GM23338 (cell line): ENCODE measurements around the gene MOV10.
A peak's percentile ranks its signal among the peaks of the same experiment; 100 is the strongest.

Source experiments
- CREB1 ChIP-seq: fragments of 250-450 bp; sonication (Bioruptor Pico); IDR thresholded peaks from 2 replicates; pipeline ENCODE4 v1.5.0; 2020; ENCODE audit warnings: low read depth, mild to moderate bottlenecking, moderate library complexity
- CTCF ChIP-seq, 2 experiments: fragments of 200-600 bp in 1 of 2; sonication (generic) in 1 of 2; conservative IDR thresholded peaks; 2 replicates each; pipeline versions ENCODE4 v1.5.1 to v1.6.1; 2016 to 2017; ENCODE audit warnings: antibody characterized with exemption in 2 of 2, low read depth in 2 of 2, mild to moderate bottlenecking in 2 of 2, moderate library complexity in 1 of 2
- EZH2 ChIP-seq: fragments of 200-600 bp; sonication (generic); IDR thresholded peaks from one replicate; pipeline ENCODE4 v1.8.0; 2017; ENCODE audit warnings: antibody characterized with exemption, mild to moderate bottlenecking, low read depth; ENCODE audit not compliant: unreplicated experiment
- EZH2phosphoT487 ChIP-seq: fragments of 200-600 bp; sonication (generic); IDR thresholded peaks from one replicate; pipeline ENCODE4 v1.8.1; 2018; ENCODE audit warnings: antibody characterized with exemption; ENCODE audit not compliant: unreplicated experiment
- POLR2AphosphoS5 ChIP-seq: IDR thresholded peaks from 2 replicates; pipeline ENCODE4 v1.6.1; 2016; ENCODE audit warnings: antibody characterized with exemption, low read depth

- TF ChIP-seq EZH2 (no peak), CTCF (conservative IDR thresholded peaks at IDR 0.05; ENCODE audit: low read depth in 2 of 2) (no peak), CREB1 (CRISPR knock-in tag) (no peak), POLR2AphosphoS5 (peak; percentile 31; the same call in 1 of the 2 replicates), EZH2phosphoT487 (no peak)
These were observed 41.0 kb downstream of the MOV10 start, which contains the start of gene PPM1J for GRCh38 chr1:112715264-112716053.
